Parathyroid adenoma (tissue), 2 donors: ENCODE measurements around the gene IFIT1B.

ENCODE experiments used
- H2AFZ ChIP-seq: fragments of 300-600 bp; sonication (generic); one replicate; pipeline ENCODE4 v1.7.0; 2017; ENCODE audit warnings: antibody characterized with exemption, mild to moderate bottlenecking
- H3K27ac ChIP-seq: fragments of 300-600 bp; sonication (generic); one replicate; pipeline ENCODE4 v1.7.0; 2017
- H3K27me3 ChIP-seq: fragments of 300-600 bp; sonication (generic); one replicate; pipeline ENCODE4 v1.7.0; 2017; ENCODE audit warnings: low read length; ENCODE audit not compliant: control insufficient read depth, insufficient read depth
- H3K36me3 ChIP-seq: fragments of 300-600 bp; sonication (generic); one replicate; pipeline ENCODE4 v1.7.0; 2017; ENCODE audit warnings: low read length; ENCODE audit not compliant: control insufficient read depth, insufficient read depth
- H3K4me1 ChIP-seq: fragments of 300-600 bp; sonication (generic); one replicate; pipeline ENCODE4 v1.7.0; 2017; ENCODE audit warnings: control low read depth
- H3K4me2 ChIP-seq: fragments of 300-600 bp; sonication (generic); one replicate; pipeline ENCODE4 v1.7.0; 2017; ENCODE audit warnings: low read length
- H3K4me3 ChIP-seq: fragments of 300-600 bp; sonication (generic); one replicate; pipeline ENCODE4 v1.7.0; 2017; ENCODE audit warnings: low read depth, low read length
- H3K79me2 ChIP-seq: fragments of 300-600 bp; sonication (generic); one replicate; pipeline ENCODE4 v1.7.0; 2017; ENCODE audit warnings: control low read depth
- H3K9ac ChIP-seq: fragments of 300-600 bp; sonication (generic); one replicate; pipeline ENCODE4 v1.7.0; 2017; ENCODE audit warnings: mild to moderate bottlenecking
- H3K9me3 ChIP-seq: fragments of 300-600 bp; sonication (generic); one replicate; pipeline ENCODE4 v1.7.0; 2017; ENCODE audit warnings: low read length; ENCODE audit not compliant: control insufficient read depth
- CTCF ChIP-seq: fragments of 300-600 bp; sonication (generic); IDR thresholded peaks from one replicate; pipeline ENCODE4 v1.7.0; 2017; ENCODE audit warnings: antibody characterized with exemption, mild to moderate bottlenecking
- donor health status: primary hyperparathyroidism.

IFIT1B gene

GRCh38 chr10:89332123-89332633 is 45.7 kb upstream of the IFIT1B start:
- no peaks in the 10 kb centered on the region for H3K79me2 ChIP-seq
- H3K4me2 ChIP-seq: peak overlapping the region; percentile 35
- no peaks in the 10 kb centered on the region for H3K9me3 ChIP-seq
- H2AFZ ChIP-seq: peak overlapping the region; percentile 74
- no peaks in the 10 kb centered on the region for H3K27me3 ChIP-seq
- peaks cover 18% of the 10 kb centered on the region for H3K4me1 ChIP-seq
- TF ChIP-seq CTCF: no peak
- peak overlapping the region; percentile 45 for H3K4me3 ChIP-seq
- peak overlapping the region; percentile 68 for H3K27ac ChIP-seq
- H3K9ac ChIP-seq: no peak overlapping the region
- no peaks in the 10 kb centered on the region for H3K36me3 ChIP-seq

- peaks cover 15% of the 10 kb centered on the region for H3K4me1 ChIP-seq
- no peaks in the 10 kb centered on the region for H3K9me3 ChIP-seq
- H3K27ac ChIP-seq: no peak overlapping the region
- no peak overlapping the region for H3K4me2 ChIP-seq
- no peak overlapping the region for H2AFZ ChIP-seq
- no peaks in the 10 kb centered on the region for H3K79me2 ChIP-seq
- H3K9ac ChIP-seq: no peak overlapping the region
- no peaks in the 10 kb centered on the region for H3K36me3 ChIP-seq
- H3K27me3 ChIP-seq: no peaks in the 10 kb centered on the region
- no peak overlapping the region for H3K4me3 ChIP-seq
- no peak for TF ChIP-seq CTCF
Observed at GRCh38 chr10:89335226-89335625, 42.6 kb upstream of the IFIT1B start.

GRCh38 chr10:89336241-89336640 is 41.6 kb upstream of the IFIT1B start:
- H3K4me1 ChIP-seq: peaks cover 15% of the 10 kb centered on the region

GRCh38 chr10:89337484-89337883 is 40.4 kb upstream of the IFIT1B start:
- Histone ChIP-seq H3K27ac (no peak overlapping the region), H3K9me3 (no peaks in the 10 kb centered on the region), H3K4me2 (no peak overlapping the region), H3K4me3 (no peak overlapping the region), H3K4me1 (peaks cover 9% of the 10 kb centered on the region), H3K27me3 (no peaks in the 10 kb centered on the region), H3K36me3 (no peaks in the 10 kb centered on the region), H3K9ac (no peak overlapping the region), H2AFZ (no peak overlapping the region), H3K79me2 (no peaks in the 10 kb centered on the region)
- no peak for TF ChIP-seq CTCF

More at GRCh38 chr10:89336241-89336640, 41.6 kb upstream of the IFIT1B start:
- Histone ChIP-seq H3K27me3 (no peaks in the 10 kb centered on the region), H3K9ac (no peak overlapping the region), H3K79me2 (no peaks in the 10 kb centered on the region), H2AFZ (no peak overlapping the region), H3K9me3 (no peaks in the 10 kb centered on the region), H3K36me3 (no peaks in the 10 kb centered on the region), H3K4me3 (no peak overlapping the region), H3K4me2 (no peak overlapping the region), H3K27ac (no peak overlapping the region)
- TF ChIP-seq CTCF: no peak

GRCh38 chr10:89338713-89339112 is 39.1 kb upstream of the IFIT1B start:
- no peaks in the 10 kb centered on the region for H3K9me3 ChIP-seq
- no peaks in the 10 kb centered on the region for H3K79me2 ChIP-seq
- H3K27ac ChIP-seq: no peak overlapping the region
- no peaks in the 10 kb centered on the region for H3K36me3 ChIP-seq
- H3K9ac ChIP-seq: no peak overlapping the region
- H2AFZ ChIP-seq: no peak overlapping the region
- no peak for TF ChIP-seq CTCF
- no peaks in the 10 kb centered on the region for H3K4me1 ChIP-seq
- no peaks in the 10 kb centered on the region for H3K27me3 ChIP-seq
- H3K4me2 ChIP-seq: no peak overlapping the region
- H3K4me3 ChIP-seq: no peak overlapping the region
